Left ventricle myocardium inferior (tissue), 1 donor: ENCODE data around the gene CLDN6. TPM values are rescaled to one million over a fixed set of nuclear protein-coding genes. Genes with fewer than 3 reads are reported as not detected.

ENCODE experiments used
- DNase-seq: peaks from one replicate; pipeline ENCODE4 v3.0.0-alpha.2; 2020
- H3K27ac ChIP-seq: fragments of 200-600 bp; replicated peaks from 2 replicates; pipeline ENCODE4 v1.8.0; 2021
- H3K27me3 ChIP-seq: fragments of 200-600 bp; 2 replicates; pipeline ENCODE4 v1.8.0; 2021; ENCODE audit warnings: low read depth
- H3K36me3 ChIP-seq: fragments of 200-600 bp; 2 replicates; pipeline ENCODE4 v1.8.0; 2021
- H3K4me1 ChIP-seq: fragments of 200-600 bp; 2 replicates; pipeline ENCODE4 v1.8.0; 2021
- H3K4me3 ChIP-seq: fragments of 200-600 bp; 2 replicates; pipeline ENCODE4 v1.8.0; 2021; ENCODE audit warnings: mild to moderate bottlenecking, moderate library complexity
- H3K9me3 ChIP-seq: fragments of 200-600 bp; replicated peaks from 2 replicates; pipeline ENCODE4 v1.8.0; 2021
- intact Hi-C: fragments of 100-400 bp; cut with micrococcal nuclease; formaldehyde crosslinking; loops from one replicate; pipeline ENCODE4 v1.11.0; 2022
- total RNA-seq: library from RNA; stranded (reverse); fragmentation: NEBNext Ultra II Directional; extraction: Animal tissue kit (Norgen Biotek cat#: 25700); gene quantifications from one replicate; pipeline ENCODE4 v1.2.1, GENCODE V29; 2021
- TF ChIP-seq, protein P1 (sequence below): fragments of 200-600 bp; IDR thresholded peaks from 2 replicates; pipeline ENCODE4 v1.8.0; 2021; ENCODE audit warnings: antibody characterized with exemption, mild to moderate bottlenecking, borderline replicate concordance
- donor health status: DM: no; HTN: yes; CAD: no; lungs with severe emphysema.

CLDN6 gene
- total RNA-seq, 1 donor from 2014 or later = not detected

DNA sequence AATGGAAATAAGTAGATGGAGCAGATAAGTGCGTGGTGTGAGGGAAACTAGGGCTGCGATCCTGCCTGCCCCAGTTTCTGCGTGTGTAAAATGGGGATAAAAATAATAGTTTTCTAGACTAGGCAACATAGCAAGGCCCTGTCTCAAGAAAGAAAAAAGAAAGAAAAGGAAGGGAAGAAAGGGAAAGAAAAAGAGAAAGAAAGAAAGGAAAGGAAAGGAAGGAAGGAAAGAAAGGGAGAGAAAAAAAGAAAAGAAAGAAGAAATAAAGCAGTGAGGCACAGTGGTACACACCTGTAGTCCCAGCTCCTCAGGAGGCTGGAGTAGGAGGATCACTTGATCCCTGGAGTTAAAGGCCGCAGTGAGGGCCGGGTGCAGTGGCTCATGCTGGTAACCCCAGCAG lies 35.6 kb downstream of the CLDN6 start:
- TF ChIP-seq, protein P1, sequence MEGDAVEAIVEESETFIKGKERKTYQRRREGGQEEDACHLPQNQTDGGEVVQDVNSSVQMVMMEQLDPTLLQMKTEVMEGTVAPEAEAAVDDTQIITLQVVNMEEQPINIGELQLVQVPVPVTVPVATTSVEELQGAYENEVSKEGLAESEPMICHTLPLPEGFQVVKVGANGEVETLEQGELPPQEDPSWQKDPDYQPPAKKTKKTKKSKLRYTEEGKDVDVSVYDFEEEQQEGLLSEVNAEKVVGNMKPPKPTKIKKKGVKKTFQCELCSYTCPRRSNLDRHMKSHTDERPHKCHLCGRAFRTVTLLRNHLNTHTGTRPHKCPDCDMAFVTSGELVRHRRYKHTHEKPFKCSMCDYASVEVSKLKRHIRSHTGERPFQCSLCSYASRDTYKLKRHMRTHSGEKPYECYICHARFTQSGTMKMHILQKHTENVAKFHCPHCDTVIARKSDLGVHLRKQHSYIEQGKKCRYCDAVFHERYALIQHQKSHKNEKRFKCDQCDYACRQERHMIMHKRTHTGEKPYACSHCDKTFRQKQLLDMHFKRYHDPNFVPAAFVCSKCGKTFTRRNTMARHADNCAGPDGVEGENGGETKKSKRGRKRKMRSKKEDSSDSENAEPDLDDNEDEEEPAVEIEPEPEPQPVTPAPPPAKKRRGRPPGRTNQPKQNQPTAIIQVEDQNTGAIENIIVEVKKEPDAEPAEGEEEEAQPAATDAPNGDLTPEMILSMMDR = no peak
- intact Hi-C loops = no loop called here

DNA sequence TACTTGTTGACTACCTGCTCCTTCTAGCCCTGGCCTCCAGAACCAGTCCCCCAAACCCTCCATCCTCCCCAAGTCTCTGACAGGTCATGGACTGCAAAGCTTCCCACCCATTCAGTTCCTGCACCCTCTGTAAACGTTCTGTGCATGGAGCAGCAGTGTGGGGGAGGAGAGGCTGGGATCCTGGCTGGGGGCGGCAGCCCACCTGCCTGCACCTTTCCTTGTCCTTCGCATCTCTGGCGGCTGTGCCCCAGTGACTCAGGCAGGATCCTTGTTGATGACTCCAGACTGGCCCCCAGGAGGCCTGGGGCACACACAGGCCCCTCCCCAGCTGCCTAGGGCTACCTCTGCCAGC lies 36.1 kb downstream of the CLDN6 start:
- intact Hi-C loops = no loop called here
- no peaks in the 10 kb centered on the region for H3K9me3 ChIP-seq
- H3K4me3 ChIP-seq = no peak overlapping the region
- no peak overlapping the region for H3K27ac ChIP-seq
- TF ChIP-seq, protein P1 = no peak
- no peaks in the 10 kb centered on the region for H3K36me3 ChIP-seq
- DNase-seq = no peak
- peaks cover 51% of the 10 kb centered on the region for H3K4me1 ChIP-seq
- peaks cover 37% of the 10 kb centered on the region for H3K27me3 ChIP-seq

More for the DNA sequence above, 35.6 kb downstream of the CLDN6 start:
- Histone ChIP-seq H3K27ac (no peak overlapping the region), H3K27me3 (peaks cover 42% of the 10 kb centered on the region), H3K4me1 (peaks cover 51% of the 10 kb centered on the region), H3K36me3 (no peaks in the 10 kb centered on the region), H3K9me3 (no peaks in the 10 kb centered on the region), H3K4me3 (no peak overlapping the region)
- no peak for DNase-seq

DNA sequence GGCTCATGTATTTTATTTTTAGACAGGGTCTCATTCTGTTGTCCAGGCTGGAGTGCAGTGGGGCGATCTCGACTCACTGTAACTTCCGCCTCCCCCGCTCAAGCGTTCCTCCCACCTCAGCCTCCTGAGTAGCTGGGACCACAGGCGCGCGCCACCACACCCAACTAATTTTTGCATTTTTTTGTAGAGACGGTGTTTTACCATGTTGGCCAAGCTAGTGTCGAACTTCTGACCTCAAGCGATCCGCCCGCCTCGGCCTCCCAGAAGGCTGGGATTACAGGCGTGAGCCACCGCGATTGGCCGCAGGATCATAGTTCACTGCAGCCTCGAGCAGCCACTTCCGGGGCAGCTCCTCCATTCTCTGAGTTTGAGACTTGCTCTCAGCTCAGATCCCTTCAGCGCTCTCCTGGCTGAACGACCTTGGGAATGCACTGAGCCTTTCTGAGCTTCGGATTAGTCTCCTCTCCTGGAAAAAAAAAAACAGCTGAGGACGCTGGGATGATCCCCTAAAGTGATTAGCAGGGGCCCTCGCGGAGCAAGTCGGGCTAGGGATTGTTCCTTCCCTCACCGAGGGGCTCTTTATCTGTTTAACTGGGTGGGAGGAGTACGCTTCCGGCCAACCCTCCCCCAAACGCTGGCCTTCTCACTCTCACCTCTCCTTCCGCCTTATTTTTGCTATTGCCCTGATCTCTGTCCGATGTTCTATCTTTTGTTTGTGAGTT lies 36.6 kb downstream of the CLDN6 start:
- no peak for DNase-seq
- Histone ChIP-seq H3K9me3 (no peaks in the 10 kb centered on the region), H3K36me3 (no peaks in the 10 kb centered on the region), H3K4me1 (peaks cover 49% of the 10 kb centered on the region), H3K27me3 (peaks cover 37% of the 10 kb centered on the region), H3K27ac (peak overlapping the region; percentile 80), H3K4me3 (peak overlapping the region; percentile 74)
- TF ChIP-seq, protein P1 = no peak
- intact Hi-C loops = no loop called here

DNA sequence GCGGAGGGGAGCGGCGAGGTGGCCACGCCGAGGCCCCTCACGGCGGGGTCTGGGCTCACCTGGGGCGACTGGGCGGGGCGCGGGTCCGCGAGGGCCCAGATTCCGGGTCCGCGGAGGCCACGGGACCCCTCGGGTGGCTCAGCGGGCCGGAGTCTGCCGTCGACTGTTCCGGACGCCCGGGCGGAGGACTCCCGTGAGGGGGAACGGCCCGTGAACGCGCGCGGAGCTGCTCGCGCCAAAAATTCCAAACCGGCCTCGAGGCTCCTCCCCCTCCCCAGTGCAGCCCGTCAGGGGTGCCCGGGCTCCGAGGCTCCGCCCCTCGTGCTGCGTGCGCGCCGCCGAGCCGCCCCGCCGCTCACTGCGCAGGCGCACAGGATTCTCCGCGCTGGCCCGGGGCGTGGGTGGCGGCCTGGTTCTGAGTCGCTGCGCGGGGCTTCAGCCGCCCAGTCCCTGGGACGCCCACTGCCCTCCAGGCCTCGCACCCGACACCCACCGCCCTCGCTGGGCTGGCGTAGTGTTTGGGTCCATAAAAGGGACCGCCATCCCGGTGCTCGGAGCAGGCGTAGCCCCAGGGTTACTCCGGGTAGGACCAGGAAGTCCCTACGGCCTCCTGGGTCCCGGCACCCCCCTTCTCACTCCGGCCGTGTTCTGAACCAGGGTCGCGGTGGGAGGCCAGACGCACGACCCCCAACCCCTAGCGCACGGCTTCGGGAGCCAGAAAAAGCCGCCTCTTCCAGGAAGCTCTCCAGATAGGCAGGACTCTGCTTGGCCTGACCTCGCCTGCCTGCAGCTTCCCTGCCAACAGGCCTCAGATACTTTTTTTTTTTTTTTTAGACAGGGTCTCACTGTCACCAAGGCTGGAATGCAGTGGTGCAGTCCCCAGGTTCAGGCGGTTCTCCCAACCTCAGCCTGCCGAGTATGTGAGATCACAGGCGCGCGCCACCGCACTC lies 37.5 kb downstream of the CLDN6 start, which contains the start of gene PKMYT1:
PKMYT1 (minus strand) TSS at position 220 of the 950 bp plus-strand sequence. CDS start 789 bp downstream, outside the sequence.
- peak; percentile 91 for DNase-seq
- Histone ChIP-seq H3K27me3 (peaks cover 35% of the 10 kb centered on the region), H3K4me1 (peaks cover 41% of the 10 kb centered on the region), H3K27ac (peak within 1 kb of the TSS; percentile 80), H3K9me3 (no peaks in the 10 kb centered on the region), H3K36me3 (no peaks in the 10 kb centered on the region), H3K4me3 (peak within 1 kb of the TSS; percentile 74)
- TF ChIP-seq, protein P1 = no peak
- intact Hi-C loops = no loop called here

DNA sequence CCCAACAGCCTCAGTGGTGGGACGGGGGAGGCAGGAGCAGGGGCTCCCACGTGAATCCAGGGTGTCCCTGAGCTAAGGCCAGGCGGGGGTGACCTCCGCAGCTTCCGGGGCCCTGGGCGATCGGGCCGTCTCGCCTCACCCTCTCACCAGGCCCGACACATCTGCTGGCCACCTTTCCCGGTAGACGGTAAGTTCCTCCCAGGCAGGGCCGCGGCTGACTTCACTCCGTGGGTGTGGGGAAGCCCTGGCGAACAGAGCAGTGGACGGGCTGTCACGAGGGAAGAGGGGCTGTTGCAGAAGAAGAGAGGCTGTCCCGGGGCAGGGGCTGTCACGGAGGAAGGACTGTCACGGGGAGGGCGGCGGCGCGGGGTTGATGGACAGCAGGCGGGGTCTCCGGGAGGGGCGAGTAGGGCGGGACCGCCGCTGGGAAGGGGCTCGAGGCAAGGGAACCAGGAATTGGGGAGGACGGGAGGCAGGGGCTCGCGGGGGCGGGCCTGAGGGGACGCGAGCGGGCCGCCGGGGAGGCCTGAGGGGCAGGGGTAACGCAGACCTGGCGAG lies 38.2 kb downstream of the CLDN6 start:
- Histone ChIP-seq H3K36me3 (no peaks in the 10 kb centered on the region), H3K27me3 (peaks cover 35% of the 10 kb centered on the region), H3K9me3 (no peaks in the 10 kb centered on the region), H3K4me1 (peaks cover 33% of the 10 kb centered on the region), H3K4me3 (peak overlapping the region; percentile 74), H3K27ac (no peak overlapping the region)
- TF ChIP-seq, protein P1 = no peak
- no peak for DNase-seq
- intact Hi-C loops = no loop called here
